ENCODE measurements around the gene SIGLEC10. TPM values are rescaled to one million over a fixed set of nuclear protein-coding genes. Genes with fewer than 3 reads are reported as not detected.
A peak's percentile ranks its signal among the peaks of the same experiment; 100 is the strongest.
"Not testable (repeated sequence)": the region's sequence is repeated elsewhere in the genome, so short reads cannot be mapped to it uniquely, and the experiment has no call there.

Gene SIGLEC10
- total RNA-seq, 1 donor from 2014 or later, result not detected

GRCh38 chr19:51427201-51427600, 9.8 kb upstream of the SIGLEC10 start:
- no peak overlapping the region for H3K27ac Mint-ChIP-seq (ENCODE audit: unreplicated experiment)
- FAIRE-seq (no peak), DNase-seq (ENCODE audit: low read depth) (no peak)
- no peaks in the 10 kb centered on the region for H3K36me3 Mint-ChIP-seq (ENCODE audit: low read depth, unreplicated experiment)
- Histone ChIP-seq H3K9me3 (ENCODE audit: insufficient read depth, low read depth, low read length) (no peaks in the 10 kb centered on the region), H3K4me2 (ENCODE audit: low read length) (no peak overlapping the region), H3K27me3 (ENCODE audit: insufficient read depth, low read length) (no peaks in the 10 kb centered on the region), H4K20me1 (ENCODE audit: insufficient read depth, low read length) (no peaks in the 10 kb centered on the region), H3K4me3 (ENCODE audit: insufficient read depth, low read depth, low read length) (no peak overlapping the region), H3K36me3 (ENCODE audit: insufficient read depth, low read length) (no peaks in the 10 kb centered on the region), H3K79me2 (ENCODE audit: insufficient read depth, low read length) (no peaks in the 10 kb centered on the region), H3K4me1 (ENCODE audit: insufficient read depth, low read length) (no peaks in the 10 kb centered on the region), H2AFZ (ENCODE audit: low read depth, low read length) (no peak overlapping the region), H3K9ac (ENCODE audit: low read length) (no peak overlapping the region), H3K27ac (ENCODE audit: low read depth, low read length) (no peak overlapping the region)
- H3K27me3 Mint-ChIP-seq (ENCODE audit: low read depth, unreplicated experiment), result peaks cover 19% of the 10 kb centered on the region
- TF ChIP-seq CTCF (IDR thresholded peaks at IDR 0.05; ENCODE audit: insufficient read depth, low read depth, low read length) (no peak), EZH2 (IDR thresholded peaks at IDR 0.05; ENCODE audit: insufficient read depth, low read length) (no peak)
- H3K4me3 Mint-ChIP-seq (ENCODE audit: unreplicated experiment), result no peak overlapping the region
- H3K9me3 Mint-ChIP-seq (ENCODE audit: unreplicated experiment), result peaks cover 4% of the 10 kb centered on the region
- H3K4me1 Mint-ChIP-seq (ENCODE audit: low read depth, unreplicated experiment), result no peaks in the 10 kb centered on the region

GRCh38 chr19:51422053-51422448, 4.6 kb upstream of the SIGLEC10 start:
- H4K20me1 ChIP-seq (ENCODE audit: insufficient read depth, low read length), result no peaks in the 10 kb centered on the region
- H3K79me2 ChIP-seq (ENCODE audit: insufficient read depth, low read length), result no peaks in the 10 kb centered on the region
- FAIRE-seq (no peak), DNase-seq (ENCODE audit: low read depth) (peak; percentile 12)
- no peaks in the 10 kb centered on the region for H3K9me3 ChIP-seq (ENCODE audit: insufficient read depth, low read depth, low read length)
- Mint-ChIP-seq H3K27ac (ENCODE audit: unreplicated experiment) (no peak overlapping the region), H3K4me3 (ENCODE audit: unreplicated experiment) (no peak overlapping the region), H3K36me3 (ENCODE audit: low read depth, unreplicated experiment) (no peaks in the 10 kb centered on the region), H3K27me3 (ENCODE audit: low read depth, unreplicated experiment) (peaks cover 16% of the 10 kb centered on the region), H3K9me3 (ENCODE audit: unreplicated experiment) (peaks cover 5% of the 10 kb centered on the region), H3K4me1 (ENCODE audit: low read depth, unreplicated experiment) (no peaks in the 10 kb centered on the region)
- H3K27me3 ChIP-seq (ENCODE audit: insufficient read depth, low read length), result no peaks in the 10 kb centered on the region
- H2AFZ ChIP-seq (ENCODE audit: low read depth, low read length), result no peak overlapping the region
- no peak overlapping the region for H3K27ac ChIP-seq (ENCODE audit: low read depth, low read length)
- no peak overlapping the region for H3K4me3 ChIP-seq (ENCODE audit: insufficient read depth, low read depth, low read length)
- no peaks in the 10 kb centered on the region for H3K36me3 ChIP-seq (ENCODE audit: insufficient read depth, low read length)
- no peak overlapping the region for H3K9ac ChIP-seq (ENCODE audit: low read length)
- H3K4me1 ChIP-seq (ENCODE audit: insufficient read depth, low read length), result no peaks in the 10 kb centered on the region
- H3K4me2 ChIP-seq (ENCODE audit: low read length), result no peak overlapping the region
- no peak for TF ChIP-seq EZH2 (IDR thresholded peaks at IDR 0.05; ENCODE audit: insufficient read depth, low read length)
- peak; percentile 52 for TF ChIP-seq CTCF (IDR thresholded peaks at IDR 0.05; ENCODE audit: insufficient read depth, low read depth, low read length)

GRCh38 chr19:51421229-51422052, 4.0 kb upstream of the SIGLEC10 start:
- no peak overlapping the region for H3K4me3 ChIP-seq (ENCODE audit: insufficient read depth, low read depth, low read length)
- no peaks in the 10 kb centered on the region for H4K20me1 ChIP-seq (ENCODE audit: insufficient read depth, low read length)
- Mint-ChIP-seq H3K4me1 (ENCODE audit: low read depth, unreplicated experiment) (no peaks in the 10 kb centered on the region), H3K27ac (ENCODE audit: unreplicated experiment) (no peak overlapping the region), H3K9me3 (ENCODE audit: unreplicated experiment) (peaks cover 5% of the 10 kb centered on the region), H3K4me3 (ENCODE audit: unreplicated experiment) (no peak overlapping the region), H3K27me3 (ENCODE audit: low read depth, unreplicated experiment) (peaks cover 12% of the 10 kb centered on the region), H3K36me3 (ENCODE audit: low read depth, unreplicated experiment) (no peaks in the 10 kb centered on the region)
- H3K79me2 ChIP-seq (ENCODE audit: insufficient read depth, low read length), result no peaks in the 10 kb centered on the region
- no peak for DNase-seq (ENCODE audit: low read depth)
- H3K4me2 ChIP-seq (ENCODE audit: low read length), result no peak overlapping the region
- H3K9ac ChIP-seq (ENCODE audit: low read length), result no peak overlapping the region
- TF ChIP-seq EZH2 (IDR thresholded peaks at IDR 0.05; ENCODE audit: insufficient read depth, low read length) (no peak), CTCF (IDR thresholded peaks at IDR 0.05; ENCODE audit: insufficient read depth, low read depth, low read length) (no peak)
- H2AFZ ChIP-seq (ENCODE audit: low read depth, low read length), result no peak overlapping the region
- no peaks in the 10 kb centered on the region for H3K4me1 ChIP-seq (ENCODE audit: insufficient read depth, low read length)
- no peaks in the 10 kb centered on the region for H3K36me3 ChIP-seq (ENCODE audit: insufficient read depth, low read length)
- no peak for FAIRE-seq
- no peaks in the 10 kb centered on the region for H3K9me3 ChIP-seq (ENCODE audit: insufficient read depth, low read depth, low read length)
- H3K27ac ChIP-seq (ENCODE audit: low read depth, low read length), result no peak overlapping the region
- H3K27me3 ChIP-seq (ENCODE audit: insufficient read depth, low read length), result no peaks in the 10 kb centered on the region

- not testable (repeated sequence) for H2AFZ ChIP-seq (ENCODE audit: low read depth, low read length); H3K4me3 ChIP-seq (ENCODE audit: insufficient read depth, low read depth, low read length); H3K9ac ChIP-seq (ENCODE audit: low read length); H3K9me3 Mint-ChIP-seq (ENCODE audit: unreplicated experiment); H3K36me3 Mint-ChIP-seq (ENCODE audit: low read depth, unreplicated experiment); H3K4me2 ChIP-seq (ENCODE audit: low read length); H3K36me3 ChIP-seq (ENCODE audit: insufficient read depth, low read length); H3K27ac ChIP-seq (ENCODE audit: low read depth, low read length); H3K4me1 ChIP-seq (ENCODE audit: insufficient read depth, low read length); H3K27me3 ChIP-seq (ENCODE audit: insufficient read depth, low read length); H3K4me1 Mint-ChIP-seq (ENCODE audit: low read depth, unreplicated experiment); FAIRE-seq; H4K20me1 ChIP-seq (ENCODE audit: insufficient read depth, low read length); DNase-seq (ENCODE audit: low read depth); H3K27ac Mint-ChIP-seq (ENCODE audit: unreplicated experiment); H3K9me3 ChIP-seq (ENCODE audit: insufficient read depth, low read depth, low read length); H3K4me3 Mint-ChIP-seq (ENCODE audit: unreplicated experiment); H3K79me2 ChIP-seq (ENCODE audit: insufficient read depth, low read length)
- H3K27me3 Mint-ChIP-seq (ENCODE audit: low read depth, unreplicated experiment), result peaks cover 10% of the 10 kb centered on the region
Measured at GRCh38 chr19:51420511-51420910, 3.1 kb upstream of the SIGLEC10 start.

All from astrocyte (in vitro differentiated cells and primary cell).